Occipital lobe (tissue), 2 donors: ENCODE data around the gene GDE1. TPM values are rescaled to one million over a fixed set of nuclear protein-coding genes. Genes with fewer than 3 reads are reported as not detected.
"Not testable (repeated sequence)": the region's sequence is repeated elsewhere in the genome, so short reads cannot be mapped to it uniquely, and the experiment has no call there.

Experiments
- DNase-seq: peaks from one replicate; lab custom pipeline; 2025; lab: John Stamatoyannopoulos, UW
- total RNA-seq: library from RNA; depleted of rRNA; stranded (reverse); fragments of >200 nt; gene quantifications from one replicate; pipeline ENCODE4 v1.2.3, GENCODE V29; 2014

Gene GDE1, protein sequence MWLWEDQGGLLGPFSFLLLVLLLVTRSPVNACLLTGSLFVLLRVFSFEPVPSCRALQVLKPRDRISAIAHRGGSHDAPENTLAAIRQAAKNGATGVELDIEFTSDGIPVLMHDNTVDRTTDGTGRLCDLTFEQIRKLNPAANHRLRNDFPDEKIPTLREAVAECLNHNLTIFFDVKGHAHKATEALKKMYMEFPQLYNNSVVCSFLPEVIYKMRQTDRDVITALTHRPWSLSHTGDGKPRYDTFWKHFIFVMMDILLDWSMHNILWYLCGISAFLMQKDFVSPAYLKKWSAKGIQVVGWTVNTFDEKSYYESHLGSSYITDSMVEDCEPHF
- total RNA-seq: 29.9 TPM

- DNase-seq: peak; percentile 98
Observed at GRCh38 chr16:19521471-19522396, at the start of gene GDE1. TSS of gene GDE1 (minus strand) at chr16:19522098. CDS start at chr16:19521964, 134 bp downstream.

DNA sequence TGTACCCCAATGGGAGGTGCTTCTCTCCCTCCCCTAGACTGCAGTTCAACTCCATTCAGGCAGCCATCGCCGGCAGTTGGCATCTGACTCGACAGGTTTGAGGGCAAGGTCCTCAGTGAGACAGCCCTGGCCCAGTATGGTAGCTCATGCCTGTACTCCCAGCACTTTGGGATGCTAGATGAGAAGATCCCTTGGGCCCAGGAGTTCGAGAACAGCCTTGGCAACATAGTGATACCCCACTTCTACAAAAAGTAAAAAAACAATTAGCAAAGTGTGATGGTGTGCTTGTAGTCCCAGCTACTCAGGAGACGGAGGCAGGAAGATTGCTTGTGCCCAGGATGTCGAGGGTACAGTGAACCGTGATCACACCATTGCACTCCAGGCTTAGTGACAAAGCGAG lies 45.7 kb upstream of the GDE1 start:
- DNase-seq: no peak

DNA sequence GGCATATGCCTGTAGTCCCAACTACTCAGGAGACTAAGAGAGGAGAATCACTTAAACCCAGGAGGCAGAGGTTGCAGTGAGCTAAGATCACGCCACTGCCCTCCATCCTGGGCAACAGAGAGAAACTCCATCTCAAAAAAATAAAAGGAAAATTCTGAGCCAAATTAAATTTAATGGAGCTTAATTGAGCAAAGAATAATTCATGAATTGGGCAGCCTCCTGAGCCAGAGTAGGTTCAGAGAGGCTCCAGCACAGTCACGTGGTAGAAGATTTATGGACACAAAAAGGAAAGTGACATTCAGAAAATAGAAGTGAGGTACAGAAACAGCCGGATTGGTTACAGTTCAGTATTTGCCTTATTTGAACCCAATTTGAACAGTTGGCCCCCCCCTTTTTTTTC lies 44.5 kb upstream of the GDE1 start:
- no peak for DNase-seq

- DNase-seq: no peak
Observed at GRCh38 chr16:19563377-19563776, 41.5 kb upstream of the GDE1 start.

- DNase-seq: no peak
Observed at GRCh38 chr16:19560078-19560477, 38.2 kb upstream of the GDE1 start.

- no peak for DNase-seq
Observed at GRCh38 chr16:19559242-19559910, 37.5 kb upstream of the GDE1 start.

- no peak for DNase-seq
Observed at GRCh38 chr16:19555938-19556771, 34.3 kb upstream of the GDE1 start.

- peak; percentile 98 for DNase-seq
Observed at GRCh38 chr16:19555186-19555937, 33.5 kb upstream of the GDE1 start, which contains the start of gene VPS35L. TSS of gene VPS35L (plus strand) at chr16:19555703. CDS start at chr16:19555730, 27 bp downstream.

- DNase-seq: no peak
Observed at GRCh38 chr16:19549673-19550072, 27.8 kb upstream of the GDE1 start.

GRCh38 chr16:19548144-19548543 lies 26.2 kb upstream of the GDE1 start:
- DNase-seq: no peak

DNA sequence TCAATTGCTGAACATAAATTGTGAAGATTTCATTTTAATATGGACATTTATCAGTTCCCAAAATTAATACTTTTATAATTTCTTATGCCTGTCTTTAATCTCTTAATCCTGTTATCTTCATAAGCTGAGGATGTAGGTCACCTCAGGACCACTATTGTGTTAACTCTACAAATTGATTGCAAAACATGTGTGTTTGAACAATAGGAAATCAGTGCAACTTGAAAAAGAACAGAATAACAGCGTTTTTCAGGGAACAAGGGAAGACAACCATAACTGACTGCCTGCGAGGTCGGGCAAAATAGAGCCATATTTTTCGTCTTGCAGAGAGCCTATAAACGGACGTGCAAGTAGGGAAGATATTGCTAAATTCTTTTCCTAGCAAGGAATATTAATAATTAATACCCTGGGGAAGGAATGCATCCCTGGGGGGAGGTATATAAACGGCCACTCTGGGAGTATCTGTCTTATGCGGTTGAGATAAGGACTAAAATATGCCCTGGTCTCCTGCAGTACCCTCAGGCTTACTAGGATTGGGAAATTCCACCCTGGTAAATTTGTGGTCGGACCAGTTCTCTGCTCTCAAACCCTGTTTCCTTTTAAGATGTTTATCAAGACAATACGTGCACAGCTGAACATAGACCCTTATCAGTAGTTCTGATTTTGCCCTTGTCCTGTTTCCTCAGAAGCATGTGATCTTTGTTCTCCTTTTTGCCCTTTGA lies 21.5 kb upstream of the GDE1 start:
- DNase-seq: not testable (repeated sequence)

GRCh38 chr16:19542138-19542821 lies 20.4 kb upstream of the GDE1 start:
- no peak for DNase-seq

DNA sequence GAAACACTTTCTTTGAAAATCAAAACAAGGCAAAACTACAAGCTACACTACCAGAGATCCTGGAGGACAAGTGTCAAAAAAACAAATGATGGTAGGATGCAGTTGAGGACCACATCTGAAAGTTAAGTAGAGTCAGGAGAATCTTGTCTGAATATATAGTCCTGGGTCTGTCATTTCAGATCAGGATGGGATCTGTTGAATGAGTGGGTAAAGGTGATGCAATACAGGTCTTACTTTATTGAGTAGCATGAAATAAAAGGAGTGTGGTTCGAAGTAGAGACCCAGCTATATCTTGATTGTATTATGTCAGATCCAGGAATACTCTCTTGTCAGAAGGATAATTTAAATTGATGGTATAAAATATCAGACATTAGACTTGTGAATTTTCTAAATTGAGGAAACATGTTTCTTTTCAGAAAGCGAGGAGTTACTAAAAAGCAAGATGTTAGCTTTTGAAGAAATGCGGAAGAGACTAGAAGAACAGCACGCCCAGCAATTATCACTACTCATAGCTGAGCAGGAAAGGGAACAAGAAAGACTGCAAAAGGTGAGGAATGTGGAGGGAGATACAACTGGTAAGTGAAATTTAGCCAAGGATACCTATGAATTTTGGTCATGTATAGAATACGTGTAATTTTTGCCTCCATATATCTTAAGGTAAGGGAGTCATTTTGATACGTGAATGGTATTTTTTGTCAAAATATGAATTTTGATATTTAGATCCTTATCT lies 18.5 kb upstream of the GDE1 start:
- DNase-seq: no peak

- no peak for DNase-seq
Observed at GRCh38 chr16:19532601-19533000, 10.7 kb upstream of the GDE1 start.

DNA sequence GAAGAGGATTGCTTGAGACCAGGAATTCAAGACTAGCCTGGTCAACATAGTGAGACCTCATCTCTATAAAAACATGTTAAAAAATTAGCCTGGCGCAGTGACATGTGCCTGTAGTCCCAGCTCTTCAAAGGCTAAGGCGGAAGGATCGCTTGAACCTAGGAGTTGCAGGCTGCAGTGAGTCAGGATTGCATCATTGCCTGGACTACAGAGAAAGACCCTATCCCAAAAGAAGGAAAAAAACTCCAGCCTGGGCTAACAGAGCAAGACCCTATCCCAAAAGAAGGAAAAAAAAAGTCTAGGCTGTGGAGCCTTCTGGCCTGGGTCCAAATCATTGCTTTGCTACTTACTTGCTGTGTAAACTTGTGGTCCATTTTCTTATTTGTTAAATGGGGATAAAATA lies 6.8 kb upstream of the GDE1 start:
- no peak for DNase-seq

DNA sequence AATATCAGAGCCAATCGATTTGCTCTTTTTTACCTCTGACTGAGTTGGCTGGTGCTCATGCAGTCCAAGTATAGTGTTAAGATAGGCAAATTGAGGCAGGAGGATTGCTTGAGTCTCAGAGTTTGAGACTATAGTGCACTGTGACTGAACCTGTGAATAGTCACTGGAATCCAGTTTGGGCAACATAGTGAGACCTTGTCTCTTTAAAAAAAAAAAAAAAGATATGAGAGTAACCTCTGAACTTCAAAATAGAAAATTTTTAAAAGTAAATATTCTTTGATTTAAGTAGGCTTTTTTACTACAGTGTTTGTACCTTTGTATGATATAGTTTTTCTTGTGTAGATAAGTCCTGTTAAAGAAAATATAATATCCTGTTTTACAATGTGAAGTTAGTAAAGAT lies 5.3 kb upstream of the GDE1 start:
- DNase-seq: no peak

DNA sequence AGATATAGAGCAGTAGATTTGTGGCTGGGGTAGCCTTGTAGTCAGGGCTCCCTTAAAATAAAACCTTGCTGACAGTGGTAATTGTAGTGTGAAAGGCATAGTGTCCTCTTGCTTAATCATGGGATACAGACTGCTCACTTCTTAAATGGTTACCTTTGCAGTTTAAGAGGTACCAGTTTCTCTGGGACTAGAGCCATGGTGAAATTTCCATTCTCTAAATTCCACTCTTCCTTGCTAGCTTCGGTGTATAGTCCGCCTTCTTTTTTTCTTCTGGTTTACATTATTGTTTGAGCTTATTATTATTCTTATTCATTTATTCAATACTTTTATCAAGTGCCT lies 3.5 kb upstream of the GDE1 start:
- DNase-seq: no peak

GRCh38 chr16:19524616-19525384 lies 2.9 kb upstream of the GDE1 start:
- DNase-seq: no peak
